ENCODE measurements around the gene ANKRD13B.
"Not testable (repeated sequence)": the region's sequence is repeated elsewhere in the genome, so short reads cannot be mapped to it uniquely, and the experiment has no call there.

The ANKRD13B gene

GRCh38 chr17:29650396-29650795, 57.5 kb downstream of the ANKRD13B start:
- DNase-seq: no peak

DNA sequence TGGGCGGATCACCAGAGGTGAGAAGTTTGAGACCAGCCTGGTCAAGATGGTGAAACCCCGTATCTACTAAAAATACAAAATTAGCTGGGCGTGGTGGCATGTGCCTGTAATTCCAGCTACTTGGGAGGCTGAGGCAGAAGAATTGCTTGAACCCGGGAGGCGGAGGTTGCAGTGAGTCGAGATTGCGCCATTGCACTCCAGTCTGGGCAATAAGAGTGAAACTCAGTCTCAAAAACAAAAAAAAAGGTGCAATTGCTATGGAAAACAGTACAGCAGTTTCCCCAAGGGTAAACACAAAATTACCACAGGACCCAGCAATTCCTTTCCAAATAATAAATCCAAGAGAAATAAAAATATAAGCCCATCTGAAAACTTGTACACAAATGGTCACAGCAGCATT, 59.0 kb downstream of the ANKRD13B start:
- not testable (repeated sequence) for DNase-seq

DNA sequence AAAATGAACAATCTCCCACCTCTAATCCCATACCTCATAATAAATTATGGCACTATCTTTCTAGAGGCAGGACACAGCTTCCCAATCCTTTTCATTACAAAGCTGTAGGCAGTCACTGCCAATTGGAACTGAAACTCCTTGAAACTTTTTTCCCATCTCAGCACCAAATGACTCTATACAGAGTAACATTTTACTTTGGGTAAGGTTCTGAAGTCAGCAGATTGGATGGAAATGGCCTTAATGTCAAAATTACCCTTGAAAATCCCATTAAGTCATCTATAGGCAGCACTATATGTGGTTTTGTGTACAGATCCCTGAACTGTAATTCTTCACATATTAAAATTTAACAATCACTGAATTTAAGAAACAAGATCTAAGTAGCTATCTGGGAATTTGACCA, 60.0 kb downstream of the ANKRD13B start:
- DNase-seq: no peak

DNA sequence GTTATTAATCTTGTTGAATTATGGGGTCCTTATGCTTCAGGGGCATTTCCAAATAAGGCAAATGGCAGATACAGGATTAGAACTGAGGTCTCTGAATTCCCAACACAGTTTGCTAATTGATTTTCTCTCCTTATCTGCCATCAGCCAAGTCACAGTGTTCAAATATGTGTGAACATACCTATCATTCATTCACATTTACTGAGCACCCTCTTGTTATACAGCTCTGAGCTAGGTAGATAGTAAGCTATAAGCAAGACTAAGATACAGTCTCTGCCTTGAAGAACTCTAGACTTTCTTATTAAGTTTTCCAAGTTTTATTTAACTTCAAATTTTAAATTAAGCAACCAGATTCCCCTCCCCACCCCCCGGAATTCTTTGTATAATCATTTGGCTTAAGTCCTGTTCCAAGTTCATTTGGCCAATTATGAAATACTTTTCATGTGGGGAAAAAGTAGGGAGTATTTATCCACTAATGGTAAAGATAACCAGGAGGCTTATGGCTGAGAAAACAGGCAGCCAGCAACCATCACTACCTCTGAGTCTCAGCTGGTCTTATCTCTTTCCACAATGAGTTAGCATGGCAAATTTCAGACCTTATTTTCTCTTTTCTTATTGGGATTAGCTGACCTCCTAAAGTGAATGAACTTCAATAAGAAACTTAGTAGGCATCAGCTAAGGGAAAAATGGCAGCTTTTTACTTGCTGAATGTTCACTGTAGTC, 61.2 kb downstream of the ANKRD13B start:
- DNase-seq: no peak

DNA sequence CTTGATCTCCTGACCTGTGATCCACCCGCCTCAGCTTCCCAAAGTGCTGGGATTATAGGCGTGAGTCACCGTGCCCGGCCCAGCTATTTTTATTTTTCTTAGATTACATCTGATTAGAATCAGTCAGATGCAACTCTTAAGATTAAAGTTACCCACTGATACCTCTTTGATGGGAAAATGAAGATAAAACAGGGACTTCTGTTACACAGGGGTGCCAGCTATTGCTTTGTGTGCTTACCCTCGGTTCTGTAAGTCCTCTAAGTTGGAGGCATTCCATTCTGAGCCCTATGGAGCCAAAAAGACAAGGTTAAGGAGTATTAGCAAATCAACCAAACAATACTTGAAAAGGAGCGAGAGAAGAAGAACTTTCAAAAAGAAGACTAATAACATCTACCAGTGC, 62.4 kb downstream of the ANKRD13B start:
- no peak for DNase-seq

DNA sequence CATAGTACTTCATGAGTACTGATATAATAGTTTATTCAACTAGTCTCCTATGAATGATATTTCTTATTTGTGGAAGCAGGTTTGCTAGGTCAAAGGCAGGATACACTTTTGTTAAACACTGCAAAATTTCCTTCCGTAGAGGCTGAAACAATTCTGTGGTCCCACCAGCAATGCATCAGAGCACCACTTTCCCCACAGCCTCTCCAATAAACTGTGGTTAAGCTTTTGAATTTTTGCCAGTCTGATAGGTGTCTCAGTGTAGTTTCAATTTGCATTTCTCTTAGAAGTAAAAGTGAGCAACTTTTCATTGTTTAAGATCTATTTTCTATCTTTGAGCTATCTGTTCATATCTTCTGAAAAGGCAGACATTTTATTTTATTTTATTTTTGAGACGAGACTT, 66.2 kb downstream of the ANKRD13B start:
- no peak for DNase-seq

- DNase-seq: no peak
These were observed 68.3 kb downstream of the ANKRD13B start for GRCh38 chr17:29661213-29661612.

DNA sequence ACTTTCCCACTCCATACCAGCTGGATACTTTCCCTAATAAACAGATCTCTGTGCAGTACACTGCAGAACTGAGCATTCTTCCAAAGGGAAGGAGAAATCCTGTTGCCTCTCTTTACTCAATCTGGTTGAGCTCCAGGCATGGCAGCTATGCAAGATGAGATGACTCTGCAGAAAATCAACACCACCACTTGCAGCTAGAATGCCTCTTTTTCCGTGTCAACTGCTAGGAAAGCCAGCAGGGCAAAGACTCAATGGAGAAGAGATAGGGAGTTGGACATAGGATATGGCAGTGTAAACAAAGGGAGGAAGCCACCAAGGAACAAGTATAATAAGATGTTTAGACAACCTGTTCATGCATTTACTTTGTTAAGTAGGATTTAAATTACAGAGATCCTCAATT, 70.2 kb downstream of the ANKRD13B start:
- no peak for DNase-seq

Data from activated naive CD4-positive, alpha-beta T cell treated with anti-CD3 and anti-CD28 coated beads, Interleukin-2, amount 50 U/mL, for 16 hours (primary cell).